ENCODE data around the gene TVP23C.

GRCh38 chr17:15514469-15514868 is 48.8 kb downstream of the TVP23C start:
- no peak for TF ChIP-seq SRF (IDR thresholded peaks at IDR 0.05; ENCODE audit: low read depth)
- no peak for TF ChIP-seq ZBTB33 (IDR thresholded peaks at IDR 0.05; ENCODE audit: extremely low read depth, insufficient replicate concordance, low read length)
- no peak for TF ChIP-seq CTCF (IDR thresholded peaks at IDR 0.05 in 2 of 3, conservative IDR thresholded peaks at IDR 0.05 in 1 of 3; ENCODE audit: borderline replicate concordance in 1 of 3, insufficient read depth in 1 of 3, low read depth in 2 of 3, low read length in 2 of 3)
- TF ChIP-seq ZNF274 (IDR thresholded peaks at IDR 0.05; ENCODE audit: low read depth, low read length), result no peak
- no peak for TF ChIP-seq EZH2phosphoT487 (IDR thresholded peaks at IDR 0.05; ENCODE audit: borderline replicate concordance)
- TF ChIP-seq JUND (IDR thresholded peaks at IDR 0.05), result no peak
- TF ChIP-seq REST (IDR thresholded peaks at IDR 0.05; ENCODE audit: low read depth), result no peak
- TF ChIP-seq CEBPB (IDR thresholded peaks at IDR 0.05; ENCODE audit: low read depth), result no peak
- no peak for TF ChIP-seq YY1 (IDR thresholded peaks at IDR 0.05; ENCODE audit: extremely low read depth, insufficient replicate concordance, low read depth, low read length)
- TF ChIP-seq POLR2A (IDR thresholded peaks at IDR 0.05; ENCODE audit: borderline replicate concordance, extremely low read depth, insufficient read depth, insufficient read length), result no peak
- no peak for TF ChIP-seq EZH2 (IDR thresholded peaks at IDR 0.05)
- TF ChIP-seq MAX (IDR thresholded peaks at IDR 0.05), result no peak

Data from HCT116 (cell line).